HEK293 (cell line): ENCODE data around the gene PTAR1.

ENCODE experiments used
- CTCF ChIA-PET: fragments of 350-600 bp; formaldehyde crosslinking; extraction: SDS; loops from one replicate; lab custom pipeline; 2021; ENCODE audit warnings: antibody characterized with exemption; lab: Yijun Ruan, JAX
- POLR2A ChIA-PET: fragments of 300-600 bp; formaldehyde crosslinking; extraction: SDS; loops from one replicate; lab custom pipeline; 2020; ENCODE audit warnings: antibody characterized with exemption, inconsistent platforms; lab: Yijun Ruan, JAX
- H3K27ac ChIP-seq: fragments of 200-500 bp; sonication (Bioruptor generic); 2 replicates; pipeline ENCODE4 v1.5.1; 2014; ENCODE audit warnings: low read depth, low read length, control low read depth, inconsistent platforms; ENCODE audit errors: extremely low read depth
- H3K36me3 ChIP-seq, 2 experiments: fragments of 200-500 bp in 1 of 2; sonication (Bioruptor generic) in 1 of 2; 1 replicate in 1 of 2; 2 replicates in 1 of 2; pipeline ENCODE4 v1.5.1; 2014 to 2017; ENCODE audit warnings: inconsistent platforms in 2 of 2, low read length in 2 of 2; ENCODE audit not compliant: control insufficient read depth in 2 of 2, insufficient read depth in 1 of 2
- H3K4me1 ChIP-seq: fragments of 200-500 bp; sonication (Bioruptor generic); 2 replicates; pipeline ENCODE4 v1.5.1; 2014; ENCODE audit warnings: mild to moderate bottlenecking, low read length, inconsistent platforms; ENCODE audit not compliant: control insufficient read depth, insufficient read depth
- H3K4me3 ChIP-seq: 2 replicates; pipeline ENCODE4 v1.5.1; 2011; ENCODE audit warnings: low read depth, mild to moderate bottlenecking, control low read depth, low read length, moderate library complexity
- H3K9me3 ChIP-seq: fragments of 200-500 bp; sonication (Bioruptor generic); 2 replicates; pipeline ENCODE4 v1.5.1; 2014; ENCODE audit warnings: low read depth, low read length, inconsistent platforms; ENCODE audit not compliant: control insufficient read depth, insufficient read depth
- FEZF1 ChIP-seq: fragments of 450-650 bp; formaldehyde crosslinking; IDR thresholded peaks from 2 replicates; pipeline ENCODE4 v1.5.1; 2016; ENCODE audit warnings: missing biosample characterization, missing genetic modification characterization
- HOXA7 ChIP-seq: sonication (generic); formaldehyde crosslinking; IDR thresholded peaks from 2 replicates; pipeline ENCODE4 v1.8.1; 2022; ENCODE audit warnings: missing genetic modification reagents, borderline replicate concordance
- KLF8 ChIP-seq: fragments of 450-650 bp; formaldehyde crosslinking; IDR thresholded peaks from 2 replicates; pipeline ENCODE4 v1.5.1; 2016; ENCODE audit warnings: missing biosample characterization, missing genetic modification characterization
- MYNN ChIP-seq: fragments of 450-650 bp; formaldehyde crosslinking; IDR thresholded peaks from 2 replicates; pipeline ENCODE4 v1.5.1; 2016; ENCODE audit warnings: missing biosample characterization, missing genetic modification characterization, borderline replicate concordance
- SP2 ChIP-seq: fragments of 450-650 bp; formaldehyde crosslinking; IDR thresholded peaks from 2 replicates; pipeline ENCODE4 v1.5.1; 2016; ENCODE audit warnings: missing biosample characterization, missing genetic modification characterization
- ZNF146 ChIP-seq: fragments of 450-650 bp; formaldehyde crosslinking; IDR thresholded peaks from 2 replicates; pipeline ENCODE4 v1.5.1; 2016; ENCODE audit warnings: missing biosample characterization, missing genetic modification characterization
- ZNF157 ChIP-seq: fragments of 450-650 bp; formaldehyde crosslinking; IDR thresholded peaks from 2 replicates; pipeline ENCODE4 v1.5.1; 2016; ENCODE audit warnings: missing biosample characterization, missing genetic modification characterization
- ZNF223 ChIP-seq: fragments of 450-650 bp; formaldehyde crosslinking; IDR thresholded peaks from 2 replicates; pipeline ENCODE4 v1.5.1; 2016; ENCODE audit warnings: missing biosample characterization, missing genetic modification characterization
- ZNF23 ChIP-seq: fragments of 450-650 bp; formaldehyde crosslinking; IDR thresholded peaks from 2 replicates; pipeline ENCODE4 v1.5.1; 2016; ENCODE audit warnings: missing biosample characterization, missing genetic modification characterization, borderline replicate concordance
- ZNF24 ChIP-seq: fragments of 450-650 bp; formaldehyde crosslinking; IDR thresholded peaks from 2 replicates; pipeline ENCODE4 v1.5.1; 2016; ENCODE audit warnings: missing biosample characterization, missing genetic modification characterization
- ZNF302 ChIP-seq: fragments of 450-650 bp; formaldehyde crosslinking; IDR thresholded peaks from 2 replicates; pipeline ENCODE4 v1.5.1; 2016; ENCODE audit warnings: missing biosample characterization, missing genetic modification characterization, low read depth
- ZNF354C ChIP-seq: fragments of 450-650 bp; formaldehyde crosslinking; IDR thresholded peaks from 2 replicates; pipeline ENCODE4 v1.5.1; 2016; ENCODE audit warnings: missing biosample characterization, missing genetic modification characterization, low read depth, borderline replicate concordance
- ZNF37A ChIP-seq: fragments of 450-650 bp; IDR thresholded peaks from 2 replicates; pipeline ENCODE4 v1.5.1; 2018; ENCODE audit warnings: missing biosample characterization, missing genetic modification characterization
- ZNF394 ChIP-seq: fragments of 450-650 bp; formaldehyde crosslinking; IDR thresholded peaks from 2 replicates; pipeline ENCODE4 v1.5.1; 2016; ENCODE audit warnings: missing biosample characterization, missing genetic modification characterization, mild to moderate bottlenecking, moderate library complexity, borderline replicate concordance
- ZNF433 ChIP-seq: fragments of 450-650 bp; formaldehyde crosslinking; IDR thresholded peaks from 2 replicates; pipeline ENCODE4 v1.5.1; 2016; ENCODE audit warnings: missing biosample characterization, missing genetic modification characterization, low read depth
- ZNF544 ChIP-seq: fragments of 450-650 bp; formaldehyde crosslinking; IDR thresholded peaks from 2 replicates; pipeline ENCODE4 v1.5.0; 2017; ENCODE audit warnings: missing biosample characterization, missing genetic modification characterization
- ZNF548 ChIP-seq: fragments of 450-650 bp; formaldehyde crosslinking; IDR thresholded peaks from 2 replicates; pipeline ENCODE4 v1.5.1; 2016; ENCODE audit warnings: missing biosample characterization, missing genetic modification characterization
- ZNF555 ChIP-seq: fragments of 450-650 bp; formaldehyde crosslinking; conservative IDR thresholded peaks from 2 replicates; pipeline ENCODE4 v1.5.1; 2017; ENCODE audit warnings: missing biosample characterization, mild to moderate bottlenecking, missing genetic modification characterization, inconsistent platforms
- ZNF600 ChIP-seq: fragments of 450-650 bp; formaldehyde crosslinking; IDR thresholded peaks from 2 replicates; pipeline ENCODE4 v1.5.1; 2016; ENCODE audit warnings: missing biosample characterization, missing genetic modification characterization
- ZNF610 ChIP-seq: fragments of 450-650 bp; formaldehyde crosslinking; IDR thresholded peaks from 2 replicates; pipeline ENCODE4 v1.5.1; 2016; ENCODE audit warnings: missing biosample characterization, missing genetic modification characterization, borderline replicate concordance
- TF ChIP-seq, protein P1 (sequence below): fragments of 450-650 bp; formaldehyde crosslinking; IDR thresholded peaks from 2 replicates; pipeline ENCODE4 v1.5.1; 2016; ENCODE audit warnings: missing biosample characterization, missing genetic modification characterization, borderline replicate concordance
- TF ChIP-seq, protein P2 (sequence below): fragments of 450-650 bp; formaldehyde crosslinking; IDR thresholded peaks from 2 replicates; pipeline ENCODE4 v1.5.0; 2017; ENCODE audit warnings: missing biosample characterization, missing genetic modification characterization, borderline replicate concordance
- TF ChIP-seq, protein P3 (sequence below): fragments of 450-650 bp; formaldehyde crosslinking; IDR thresholded peaks from 2 replicates; pipeline ENCODE4 v1.5.1; 2016; ENCODE audit warnings: missing biosample characterization, missing genetic modification characterization
- TF ChIP-seq, protein P4 (sequence below): fragments of 450-650 bp; formaldehyde crosslinking; IDR thresholded peaks from 2 replicates; pipeline ENCODE4 v1.5.1; 2017; ENCODE audit warnings: missing biosample characterization, missing genetic modification characterization

PTAR1 gene

DNA sequence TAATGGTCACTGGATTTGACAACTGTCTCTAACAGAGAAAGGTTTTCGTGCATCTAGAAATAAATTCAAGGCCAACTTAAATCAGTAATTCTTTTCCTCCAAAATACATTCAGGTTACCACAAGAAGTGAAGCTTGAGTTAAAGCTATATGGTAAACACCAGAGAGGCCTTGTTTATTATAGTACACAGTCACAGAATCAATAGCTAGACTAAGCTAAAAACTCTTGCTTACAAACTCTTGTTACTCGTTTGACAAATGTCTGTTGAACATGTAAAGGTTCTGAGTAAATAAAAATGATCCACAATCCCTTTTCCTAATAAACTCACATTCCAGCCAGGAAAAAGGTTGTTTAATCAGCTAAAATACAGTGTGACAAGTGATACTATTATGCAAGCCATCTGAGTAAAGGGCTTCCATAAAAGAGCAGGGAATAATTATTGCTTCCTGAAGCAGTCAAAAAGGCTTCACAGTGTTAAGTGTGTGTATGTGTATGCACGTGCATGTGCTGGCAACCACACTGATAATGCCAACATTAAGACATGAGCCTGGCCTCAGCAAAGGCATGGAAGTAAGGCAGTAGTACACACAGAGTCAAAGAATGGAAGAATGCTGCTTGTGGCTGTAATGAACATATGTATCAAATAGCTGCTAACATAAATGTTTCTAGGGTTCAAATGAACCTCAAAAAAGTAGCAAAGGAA lies 12.8 kb downstream of the PTAR1 start:
- Histone ChIP-seq H3K36me3 (peaks cover 0 to 40% of the 10 kb centered on the region in 2 experiments; a peak in 1 of 3 replicates), H3K4me3 (no peak overlapping the region), H3K4me1 (no peaks in the 10 kb centered on the region), H3K27ac (no peak overlapping the region), H3K9me3 (no peaks in the 10 kb centered on the region)
- TF ChIP-seq ZNF548 (tag by site-specific recombination) (no peak), ZNF394 (tag by site-specific recombination) (no peak), ZNF600 (no peak), ZNF433 (no peak), FEZF1 (peak; percentile 55)
- TF ChIP-seq, protein P1, sequence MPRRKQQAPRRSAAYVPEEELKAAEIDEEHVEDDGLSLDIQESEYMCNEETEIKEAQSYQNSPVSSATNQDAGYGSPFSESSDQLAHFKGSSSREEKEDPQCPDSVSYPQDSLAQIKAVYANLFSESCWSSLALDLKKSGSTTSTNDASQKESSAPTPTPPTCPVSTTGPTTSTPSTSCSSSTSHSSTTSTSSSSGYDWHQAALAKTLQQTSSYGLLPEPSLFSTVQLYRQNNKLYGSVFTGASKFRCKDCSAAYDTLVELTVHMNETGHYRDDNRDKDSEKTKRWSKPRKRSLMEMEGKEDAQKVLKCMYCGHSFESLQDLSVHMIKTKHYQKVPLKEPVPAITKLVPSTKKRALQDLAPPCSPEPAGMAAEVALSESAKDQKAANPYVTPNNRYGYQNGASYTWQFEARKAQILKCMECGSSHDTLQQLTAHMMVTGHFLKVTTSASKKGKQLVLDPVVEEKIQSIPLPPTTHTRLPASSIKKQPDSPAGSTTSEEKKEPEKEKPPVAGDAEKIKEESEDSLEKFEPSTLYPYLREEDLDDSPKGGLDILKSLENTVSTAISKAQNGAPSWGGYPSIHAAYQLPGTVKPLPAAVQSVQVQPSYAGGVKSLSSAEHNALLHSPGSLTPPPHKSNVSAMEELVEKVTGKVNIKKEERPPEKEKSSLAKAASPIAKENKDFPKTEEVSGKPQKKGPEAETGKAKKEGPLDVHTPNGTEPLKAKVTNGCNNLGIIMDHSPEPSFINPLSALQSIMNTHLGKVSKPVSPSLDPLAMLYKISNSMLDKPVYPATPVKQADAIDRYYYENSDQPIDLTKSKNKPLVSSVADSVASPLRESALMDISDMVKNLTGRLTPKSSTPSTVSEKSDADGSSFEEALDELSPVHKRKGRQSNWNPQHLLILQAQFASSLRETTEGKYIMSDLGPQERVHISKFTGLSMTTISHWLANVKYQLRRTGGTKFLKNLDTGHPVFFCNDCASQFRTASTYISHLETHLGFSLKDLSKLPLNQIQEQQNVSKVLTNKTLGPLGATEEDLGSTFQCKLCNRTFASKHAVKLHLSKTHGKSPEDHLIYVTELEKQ (tag by site-specific recombination): no peak
- POLR2A ChIA-PET: no interaction called here
- CTCF ChIA-PET: interaction anchor here (0.5 to 1.2 kb wide), 5 partner anchors 17 to 680 kb away, joined by 3 to 7 read pairs (median 3); no protein-coding TSS in a partner anchor

DNA sequence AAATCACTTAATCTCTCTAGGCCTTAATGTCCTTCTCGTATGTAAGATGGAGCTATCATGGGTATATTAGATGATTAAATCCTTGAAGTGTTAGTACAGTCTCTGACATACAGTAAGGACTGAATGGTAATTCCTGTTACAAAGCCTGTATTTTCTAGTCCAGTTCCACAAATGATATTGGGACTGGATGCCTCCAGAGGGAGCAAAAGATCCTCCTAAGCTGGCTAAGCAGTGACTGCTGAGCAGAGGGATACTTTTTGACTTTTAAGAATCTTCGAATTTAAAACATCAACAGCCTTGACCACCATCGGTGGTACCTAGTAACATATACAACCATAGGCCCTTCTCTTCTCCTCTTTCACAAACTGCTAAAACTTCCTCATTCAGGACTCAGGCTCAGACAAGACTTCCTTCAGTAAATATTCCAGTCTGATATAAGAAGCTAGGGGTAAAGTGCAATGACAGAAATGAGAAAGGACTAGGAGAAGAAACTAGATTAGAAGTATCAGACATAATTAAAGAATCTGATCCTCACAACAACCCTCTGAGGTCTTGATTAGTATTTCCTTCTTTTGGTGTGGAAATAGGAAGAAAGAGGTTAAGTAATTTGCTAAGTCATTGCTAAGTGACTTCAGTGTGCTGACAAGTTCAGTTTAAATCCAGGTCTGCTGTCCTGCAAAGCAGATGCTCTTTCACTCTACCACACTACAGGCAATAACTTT lies 13.9 kb downstream of the PTAR1 start:
- POLR2A ChIA-PET: no interaction called here
- Histone ChIP-seq H3K4me1 (no peaks in the 10 kb centered on the region), H3K4me3 (no peak overlapping the region), H3K36me3 (peaks cover 0 to 45% of the 10 kb centered on the region in 2 experiments; a peak in 1 of 3 replicates), H3K9me3 (no peaks in the 10 kb centered on the region), H3K27ac (no peak overlapping the region)
- CTCF ChIA-PET: interaction anchor here (0.6 to 2.0 kb wide), 5 partner anchors 11 to 186 kb away, joined by 3 to 9 read pairs (median 4); partner anchors contain the start of gene APBA1
- no peak for TF ChIP-seq ZNF24 (tag by site-specific recombination)
- no peak for TF ChIP-seq SP2
- no peak for TF ChIP-seq ZNF23 (tag by site-specific recombination)
- TF ChIP-seq ZNF548 (tag by site-specific recombination): no peak
- no peak for TF ChIP-seq ZNF157 (tag by site-specific recombination)
- no peak for TF ChIP-seq ZNF302
- TF ChIP-seq ZNF544 (tag by site-specific recombination): no peak
- TF ChIP-seq ZNF146 (tag by site-specific recombination): no peak
- no peak for TF ChIP-seq ZNF555 (tag by site-specific recombination)
- TF ChIP-seq MYNN (tag by site-specific recombination): no peak
- TF ChIP-seq, protein P2, sequence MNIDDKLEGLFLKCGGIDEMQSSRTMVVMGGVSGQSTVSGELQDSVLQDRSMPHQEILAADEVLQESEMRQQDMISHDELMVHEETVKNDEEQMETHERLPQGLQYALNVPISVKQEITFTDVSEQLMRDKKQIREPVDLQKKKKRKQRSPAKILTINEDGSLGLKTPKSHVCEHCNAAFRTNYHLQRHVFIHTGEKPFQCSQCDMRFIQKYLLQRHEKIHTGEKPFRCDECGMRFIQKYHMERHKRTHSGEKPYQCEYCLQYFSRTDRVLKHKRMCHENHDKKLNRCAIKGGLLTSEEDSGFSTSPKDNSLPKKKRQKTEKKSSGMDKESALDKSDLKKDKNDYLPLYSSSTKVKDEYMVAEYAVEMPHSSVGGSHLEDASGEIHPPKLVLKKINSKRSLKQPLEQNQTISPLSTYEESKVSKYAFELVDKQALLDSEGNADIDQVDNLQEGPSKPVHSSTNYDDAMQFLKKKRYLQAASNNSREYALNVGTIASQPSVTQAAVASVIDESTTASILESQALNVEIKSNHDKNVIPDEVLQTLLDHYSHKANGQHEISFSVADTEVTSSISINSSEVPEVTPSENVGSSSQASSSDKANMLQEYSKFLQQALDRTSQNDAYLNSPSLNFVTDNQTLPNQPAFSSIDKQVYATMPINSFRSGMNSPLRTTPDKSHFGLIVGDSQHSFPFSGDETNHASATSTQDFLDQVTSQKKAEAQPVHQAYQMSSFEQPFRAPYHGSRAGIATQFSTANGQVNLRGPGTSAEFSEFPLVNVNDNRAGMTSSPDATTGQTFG (tag by site-specific recombination): no peak
- TF ChIP-seq ZNF223 (tag by site-specific recombination): no peak
- TF ChIP-seq ZNF37A (tag by site-specific recombination): no peak
- no peak for TF ChIP-seq HOXA7 (CRISPR knock-in tag)
- TF ChIP-seq ZNF354C: no peak
- TF ChIP-seq ZNF610: no peak
- TF ChIP-seq, protein P3, sequence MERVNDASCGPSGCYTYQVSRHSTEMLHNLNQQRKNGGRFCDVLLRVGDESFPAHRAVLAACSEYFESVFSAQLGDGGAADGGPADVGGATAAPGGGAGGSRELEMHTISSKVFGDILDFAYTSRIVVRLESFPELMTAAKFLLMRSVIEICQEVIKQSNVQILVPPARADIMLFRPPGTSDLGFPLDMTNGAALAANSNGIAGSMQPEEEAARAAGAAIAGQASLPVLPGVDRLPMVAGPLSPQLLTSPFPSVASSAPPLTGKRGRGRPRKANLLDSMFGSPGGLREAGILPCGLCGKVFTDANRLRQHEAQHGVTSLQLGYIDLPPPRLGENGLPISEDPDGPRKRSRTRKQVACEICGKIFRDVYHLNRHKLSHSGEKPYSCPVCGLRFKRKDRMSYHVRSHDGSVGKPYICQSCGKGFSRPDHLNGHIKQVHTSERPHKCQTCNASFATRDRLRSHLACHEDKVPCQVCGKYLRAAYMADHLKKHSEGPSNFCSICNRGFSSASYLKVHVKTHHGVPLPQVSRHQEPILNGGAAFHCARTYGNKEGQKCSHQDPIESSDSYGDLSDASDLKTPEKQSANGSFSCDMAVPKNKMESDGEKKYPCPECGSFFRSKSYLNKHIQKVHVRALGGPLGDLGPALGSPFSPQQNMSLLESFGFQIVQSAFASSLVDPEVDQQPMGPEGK: no peak
- TF ChIP-seq, protein P4, sequence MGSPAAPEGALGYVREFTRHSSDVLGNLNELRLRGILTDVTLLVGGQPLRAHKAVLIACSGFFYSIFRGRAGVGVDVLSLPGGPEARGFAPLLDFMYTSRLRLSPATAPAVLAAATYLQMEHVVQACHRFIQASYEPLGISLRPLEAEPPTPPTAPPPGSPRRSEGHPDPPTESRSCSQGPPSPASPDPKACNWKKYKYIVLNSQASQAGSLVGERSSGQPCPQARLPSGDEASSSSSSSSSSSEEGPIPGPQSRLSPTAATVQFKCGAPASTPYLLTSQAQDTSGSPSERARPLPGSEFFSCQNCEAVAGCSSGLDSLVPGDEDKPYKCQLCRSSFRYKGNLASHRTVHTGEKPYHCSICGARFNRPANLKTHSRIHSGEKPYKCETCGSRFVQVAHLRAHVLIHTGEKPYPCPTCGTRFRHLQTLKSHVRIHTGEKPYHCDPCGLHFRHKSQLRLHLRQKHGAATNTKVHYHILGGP (tag by site-specific recombination): no peak
- no peak for TF ChIP-seq KLF8 (tag by site-specific recombination)
